ENCODE results near the gene MRPS26. TPM values are rescaled to one million over a fixed set of nuclear protein-coding genes. Genes with fewer than 3 reads are reported as not detected.
"Not testable (repeated sequence)": the region's sequence is repeated elsewhere in the genome, so short reads cannot be mapped to it uniquely, and the experiment has no call there.

Gene MRPS26
- polyA plus RNA-seq, 1 donor (not counting 4 experiments of a cell fraction or from before 2014, with no cell fraction given) = 29.8 TPM

DNA sequence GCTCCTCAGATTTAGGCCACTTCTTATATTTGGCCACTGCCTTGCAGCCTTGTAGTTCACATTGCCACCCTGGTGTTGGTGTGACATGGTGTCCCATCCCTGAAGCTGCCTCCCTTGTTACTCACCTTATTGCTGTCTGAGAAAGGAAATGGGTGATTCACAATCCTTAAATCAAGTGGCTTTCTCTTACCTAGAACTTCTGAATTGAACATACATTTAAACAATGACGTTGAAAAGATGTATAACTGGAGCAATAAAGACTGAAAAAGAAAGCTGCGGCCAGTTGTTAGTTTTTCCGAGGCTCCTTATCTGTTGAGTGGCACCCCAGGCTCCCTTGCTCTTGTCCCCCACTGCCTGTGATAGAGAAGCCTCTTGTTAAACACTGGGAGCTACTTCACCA, 31.2 kb upstream of the MRPS26 start:
- H3K36me3 ChIP-seq (ENCODE audit: control insufficient read depth in 2 of 2, extremely low read depth in 1 of 2, insufficient read depth in 2 of 2, low read length in 2 of 2) = peaks cover 4 to 9% of the 10 kb centered on the region in 2 experiments
- dilution Hi-C loops (cut with MboI; ENCODE audit: extremely low pct_ligation_motif_present, low sequenced_read_pairs) = no loop called here
- FAIRE-seq (no peak), DNase-seq (ENCODE audit: low read depth, low spot score) (no peak)
- no peak overlapping the region for H2AFZ ChIP-seq (ENCODE audit: control insufficient read depth, low read length)
- no peak overlapping the region for H3K27ac ChIP-seq (ENCODE audit: control insufficient read depth, insufficient read depth, low read length)
- H4K20me1 ChIP-seq (ENCODE audit: control insufficient read depth, extremely low read depth, insufficient read depth, low read length) = no peaks in the 10 kb centered on the region
- no peaks in the 10 kb centered on the region for H3K9me3 ChIP-seq (ENCODE audit: control insufficient read depth, low read depth, low read length)
- no peak for TF ChIP-seq EZH2 (IDR thresholded peaks at IDR 0.05; ENCODE audit: low read length)
- TF ChIP-seq, protein P1, sequence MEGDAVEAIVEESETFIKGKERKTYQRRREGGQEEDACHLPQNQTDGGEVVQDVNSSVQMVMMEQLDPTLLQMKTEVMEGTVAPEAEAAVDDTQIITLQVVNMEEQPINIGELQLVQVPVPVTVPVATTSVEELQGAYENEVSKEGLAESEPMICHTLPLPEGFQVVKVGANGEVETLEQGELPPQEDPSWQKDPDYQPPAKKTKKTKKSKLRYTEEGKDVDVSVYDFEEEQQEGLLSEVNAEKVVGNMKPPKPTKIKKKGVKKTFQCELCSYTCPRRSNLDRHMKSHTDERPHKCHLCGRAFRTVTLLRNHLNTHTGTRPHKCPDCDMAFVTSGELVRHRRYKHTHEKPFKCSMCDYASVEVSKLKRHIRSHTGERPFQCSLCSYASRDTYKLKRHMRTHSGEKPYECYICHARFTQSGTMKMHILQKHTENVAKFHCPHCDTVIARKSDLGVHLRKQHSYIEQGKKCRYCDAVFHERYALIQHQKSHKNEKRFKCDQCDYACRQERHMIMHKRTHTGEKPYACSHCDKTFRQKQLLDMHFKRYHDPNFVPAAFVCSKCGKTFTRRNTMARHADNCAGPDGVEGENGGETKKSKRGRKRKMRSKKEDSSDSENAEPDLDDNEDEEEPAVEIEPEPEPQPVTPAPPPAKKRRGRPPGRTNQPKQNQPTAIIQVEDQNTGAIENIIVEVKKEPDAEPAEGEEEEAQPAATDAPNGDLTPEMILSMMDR (optimal IDR thresholded peaks at IDR 0.05 in 1 of 3, IDR thresholded peaks at IDR 0.05 in 1 of 3, conservative IDR thresholded peaks at IDR 0.05 in 1 of 3; ENCODE audit: extremely low read depth in 1 of 3, insufficient read depth in 2 of 3, low read length in 3 of 3) = no peak
- H3K9me1 ChIP-seq (ENCODE audit: control insufficient read depth, extremely low read depth, insufficient read depth, low read length) = no peaks in the 10 kb centered on the region
- H3K27me3 ChIP-seq (ENCODE audit: control insufficient read depth, extremely low read depth, insufficient read depth, low read length) = no peaks in the 10 kb centered on the region
- H3K79me2 ChIP-seq (ENCODE audit: control insufficient read depth, insufficient read depth, low read length) = no peaks in the 10 kb centered on the region
- no peak overlapping the region for H3K4me2 ChIP-seq (ENCODE audit: control insufficient read depth, extremely low read depth, insufficient read depth, low read depth, low read length)
- H3K9ac ChIP-seq (ENCODE audit: control insufficient read depth, extremely low read depth, insufficient read depth, low read length) = no peak overlapping the region
- no peak overlapping the region for H3K4me3 ChIP-seq (ENCODE audit: control insufficient read depth in 2 of 3, extremely low read depth in 1 of 3, insufficient read depth in 2 of 3, low read depth in 1 of 3, low read length in 3 of 3)
- no peaks in the 10 kb centered on the region for H3K4me1 ChIP-seq (ENCODE audit: control insufficient read depth, extremely low read depth, insufficient read depth, low read length)

DNA sequence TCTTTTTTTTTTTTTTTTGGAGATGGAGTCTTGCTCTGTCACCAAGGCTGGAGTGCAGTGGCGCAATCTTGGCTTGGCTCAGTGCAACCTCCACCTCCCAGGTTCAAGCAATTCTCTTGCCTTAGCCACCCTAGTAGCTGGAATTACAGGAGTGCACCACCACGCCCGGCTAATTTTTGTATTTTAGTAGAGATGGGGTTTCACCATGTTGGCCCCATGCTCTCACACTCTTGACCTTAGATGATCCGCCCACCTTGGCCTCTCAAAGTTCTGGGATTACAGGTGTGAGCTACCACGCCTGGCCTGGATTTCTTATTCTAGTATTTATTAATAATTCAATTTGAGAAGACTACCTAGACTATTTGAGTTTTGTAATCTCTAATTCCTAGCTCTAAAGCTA, 30.6 kb upstream of the MRPS26 start:
- H3K79me2 ChIP-seq (ENCODE audit: control insufficient read depth, insufficient read depth, low read length); DNase-seq (ENCODE audit: low read depth, low spot score); H3K9me1 ChIP-seq (ENCODE audit: control insufficient read depth, extremely low read depth, insufficient read depth, low read length); H3K4me2 ChIP-seq (ENCODE audit: control insufficient read depth, extremely low read depth, insufficient read depth, low read depth, low read length); H4K20me1 ChIP-seq (ENCODE audit: control insufficient read depth, extremely low read depth, insufficient read depth, low read length); H3K9me3 ChIP-seq (ENCODE audit: control insufficient read depth, low read depth, low read length); H3K36me3 ChIP-seq (ENCODE audit: control insufficient read depth in 2 of 2, extremely low read depth in 1 of 2, insufficient read depth in 2 of 2, low read length in 2 of 2); H2AFZ ChIP-seq (ENCODE audit: control insufficient read depth, low read length); H3K4me3 ChIP-seq (ENCODE audit: control insufficient read depth in 2 of 3, extremely low read depth in 1 of 3, insufficient read depth in 2 of 3, low read depth in 1 of 3, low read length in 3 of 3); FAIRE-seq; H3K27ac ChIP-seq (ENCODE audit: control insufficient read depth, insufficient read depth, low read length); H3K9ac ChIP-seq (ENCODE audit: control insufficient read depth, extremely low read depth, insufficient read depth, low read length); dilution Hi-C loops (cut with MboI; ENCODE audit: extremely low pct_ligation_motif_present, low sequenced_read_pairs); H3K4me1 ChIP-seq (ENCODE audit: control insufficient read depth, extremely low read depth, insufficient read depth, low read length); H3K27me3 ChIP-seq (ENCODE audit: control insufficient read depth, extremely low read depth, insufficient read depth, low read length): not testable (repeated sequence)

DNA sequence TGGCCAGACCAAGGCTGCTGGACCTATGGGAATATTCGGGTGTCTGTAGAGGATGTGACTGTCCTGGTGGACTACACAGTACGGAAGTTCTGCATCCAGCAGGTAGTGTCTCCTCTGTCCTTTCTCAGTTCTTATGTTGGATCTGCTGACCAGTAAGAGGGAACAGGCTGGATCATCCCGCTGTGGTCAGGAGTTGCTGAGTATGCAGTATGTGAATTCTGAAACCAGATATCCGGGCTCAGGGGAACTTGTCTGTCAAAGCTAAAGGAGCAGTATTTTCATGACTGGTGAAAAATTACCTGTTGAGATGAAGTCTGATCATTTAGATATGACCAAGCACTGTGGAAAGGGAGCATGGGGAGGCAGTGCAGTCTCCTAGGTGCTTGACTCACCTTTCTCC, 24.5 kb upstream of the MRPS26 start:
- DNase-seq (ENCODE audit: low read depth, low spot score) = no peak
- Histone ChIP-seq H3K4me1 (ENCODE audit: control insufficient read depth, extremely low read depth, insufficient read depth, low read length) (no peaks in the 10 kb centered on the region), H3K27me3 (ENCODE audit: control insufficient read depth, extremely low read depth, insufficient read depth, low read length) (no peaks in the 10 kb centered on the region), H3K4me3 (ENCODE audit: control insufficient read depth in 2 of 3, extremely low read depth in 1 of 3, insufficient read depth in 2 of 3, low read depth in 1 of 3, low read length in 3 of 3) (no peak overlapping the region), H3K9me3 (ENCODE audit: control insufficient read depth, low read depth, low read length) (no peaks in the 10 kb centered on the region), H3K27ac (ENCODE audit: control insufficient read depth, insufficient read depth, low read length) (no peak overlapping the region), H2AFZ (ENCODE audit: control insufficient read depth, low read length) (no peak overlapping the region), H3K9me1 (ENCODE audit: control insufficient read depth, extremely low read depth, insufficient read depth, low read length) (no peaks in the 10 kb centered on the region), H3K9ac (ENCODE audit: control insufficient read depth, extremely low read depth, insufficient read depth, low read length) (no peak overlapping the region), H3K79me2 (ENCODE audit: control insufficient read depth, insufficient read depth, low read length) (no peaks in the 10 kb centered on the region), H3K36me3 (ENCODE audit: control insufficient read depth in 2 of 2, extremely low read depth in 1 of 2, insufficient read depth in 2 of 2, low read length in 2 of 2) (peaks cover 11 to 16% of the 10 kb centered on the region in 2 experiments), H4K20me1 (ENCODE audit: control insufficient read depth, extremely low read depth, insufficient read depth, low read length) (no peaks in the 10 kb centered on the region), H3K4me2 (ENCODE audit: control insufficient read depth, extremely low read depth, insufficient read depth, low read depth, low read length) (no peak overlapping the region)
- no peak for FAIRE-seq
- dilution Hi-C loops (cut with MboI; ENCODE audit: extremely low pct_ligation_motif_present, low sequenced_read_pairs) = no loop called here
- TF ChIP-seq EZH2 (IDR thresholded peaks at IDR 0.05; ENCODE audit: low read length) = no peak
- TF ChIP-seq, protein P1 (optimal IDR thresholded peaks at IDR 0.05 in 1 of 3, IDR thresholded peaks at IDR 0.05 in 1 of 3, conservative IDR thresholded peaks at IDR 0.05 in 1 of 3; ENCODE audit: extremely low read depth in 1 of 3, insufficient read depth in 2 of 3, low read length in 3 of 3) = no peak

Measured in keratinocyte (primary cell).